Stimulated activated CD4-positive, alpha-beta T cell treated with anti-CD3 and anti-CD28 coated beads, Interleukin-1b, Interleukin-23, amount 100 ng/mL, for 1 hour (primary cell): ENCODE data around the gene FBXO4.
A peak's percentile ranks its signal among the peaks of the same experiment; 100 is the strongest.

Experiments
- DNase-seq, 2 donors: peaks; one replicate each; pipeline ENCODE4 v3.0.0-alpha.2; 2020; ENCODE audit warnings: low read depth in 2 of 2

FBXO4 gene

GRCh38 chr5:41924872-41925554, at the start of gene FBXO4:
TSS of gene FBXO4 (plus strand) at chr5:41925281. CDS start at chr5:41925310, 29 bp downstream.
- peak; percentile 67 to 70 for DNase-seq

- no peak for DNase-seq
Observed at GRCh38 chr5:41876678-41877077, 48.4 kb upstream of the FBXO4 start.

GRCh38 chr5:41877408-41877807, 47.7 kb upstream of the FBXO4 start:
- DNase-seq = no peak

- DNase-seq = no peak
Observed at GRCh38 chr5:41878173-41878572, 46.9 kb upstream of the FBXO4 start.

- DNase-seq = no peak
Observed at GRCh38 chr5:41878643-41879478, 46.2 kb upstream of the FBXO4 start.

GRCh38 chr5:41882765-41883164, 42.3 kb upstream of the FBXO4 start:
- DNase-seq = no peak

- DNase-seq = no peak
Observed at GRCh38 chr5:41883243-41883642, 41.8 kb upstream of the FBXO4 start.

- no peak for DNase-seq
Observed at GRCh38 chr5:41883936-41884335, 41.1 kb upstream of the FBXO4 start.

GRCh38 chr5:41885286-41885685, 39.8 kb upstream of the FBXO4 start:
- DNase-seq = no peak

- DNase-seq = no peak
Observed at GRCh38 chr5:41891066-41891707, 33.9 kb upstream of the FBXO4 start.

GRCh38 chr5:41892031-41892430, 33.0 kb upstream of the FBXO4 start:
- DNase-seq = no peak

- no peak for DNase-seq
Observed at GRCh38 chr5:41893074-41893851, 31.8 kb upstream of the FBXO4 start.

- DNase-seq = no peak
Observed at GRCh38 chr5:41896230-41896629, 28.9 kb upstream of the FBXO4 start.

GRCh38 chr5:41903382-41903891, 21.6 kb upstream of the FBXO4 start:
- no peak for DNase-seq

- DNase-seq = peak; percentile 91 to 93
Observed at GRCh38 chr5:41903892-41904799, 20.9 kb upstream of the FBXO4 start, which contains the start of gene RIMOC1. TSS of gene RIMOC1 (plus strand) at chr5:41904344. CDS start at chr5:41904368, 24 bp downstream.

- DNase-seq = no peak
Observed at GRCh38 chr5:41906151-41906550, 18.9 kb upstream of the FBXO4 start.

- no peak for DNase-seq
Observed at GRCh38 chr5:41908374-41909079, 16.6 kb upstream of the FBXO4 start.

- DNase-seq = no peak
Observed at GRCh38 chr5:41918105-41918504, 7.0 kb upstream of the FBXO4 start.

- no peak for DNase-seq
Observed at GRCh38 chr5:41921166-41921565, 3.9 kb upstream of the FBXO4 start.

- DNase-seq = no peak
Observed at GRCh38 chr5:41921874-41922273, 3.2 kb upstream of the FBXO4 start.
